GM19372 (cell line): Measurements from ENCODE around the gene MATK.
"Not testable (repeated sequence)": the region's sequence is repeated elsewhere in the genome, so short reads cannot be mapped to it uniquely, and the experiment has no call there.

Source experiments
- ATAC-seq: cut with Tn5 transposase; IDR thresholded peaks from one replicate; pipeline ENCODE4 v1.9.1; 2021; ENCODE audit warnings: mild to moderate bottlenecking, low read depth, moderate library complexity; ENCODE audit not compliant: unreplicated experiment

The MATK gene

GRCh38 chr19:3816566-3817218 is 30.5 kb upstream of the MATK start:
- no peak for ATAC-seq

DNA sequence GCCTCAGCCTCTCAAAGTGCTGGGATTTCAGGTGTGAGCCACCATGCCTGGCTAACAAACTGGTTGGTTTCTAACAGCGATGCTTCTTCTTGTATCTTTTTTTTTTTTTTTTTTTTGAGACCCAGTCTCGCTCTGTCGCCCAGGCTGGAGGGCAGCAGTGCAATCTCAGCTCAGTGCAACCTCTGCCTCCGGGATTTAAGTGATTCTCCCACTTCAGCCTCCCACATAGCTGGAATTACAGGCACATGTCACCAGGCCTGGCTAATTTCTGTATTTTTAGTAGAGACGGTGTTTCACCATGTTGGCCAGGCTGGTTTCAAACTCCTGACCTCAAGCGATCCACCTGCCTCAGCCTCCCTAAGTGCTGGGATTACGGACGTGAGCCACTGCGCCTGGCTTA is 30.0 kb upstream of the MATK start:
- ATAC-seq: not testable (repeated sequence)

- ATAC-seq: no peak
Measured at GRCh38 chr19:3814648-3815047, 28.5 kb upstream of the MATK start.

GRCh38 chr19:3813473-3814392 is 27.6 kb upstream of the MATK start:
- ATAC-seq: no peak

- no peak for ATAC-seq
Measured at GRCh38 chr19:3810708-3811355, 24.7 kb upstream of the MATK start.

GRCh38 chr19:3809881-3810707 is 23.9 kb upstream of the MATK start:
- no peak for ATAC-seq

DNA sequence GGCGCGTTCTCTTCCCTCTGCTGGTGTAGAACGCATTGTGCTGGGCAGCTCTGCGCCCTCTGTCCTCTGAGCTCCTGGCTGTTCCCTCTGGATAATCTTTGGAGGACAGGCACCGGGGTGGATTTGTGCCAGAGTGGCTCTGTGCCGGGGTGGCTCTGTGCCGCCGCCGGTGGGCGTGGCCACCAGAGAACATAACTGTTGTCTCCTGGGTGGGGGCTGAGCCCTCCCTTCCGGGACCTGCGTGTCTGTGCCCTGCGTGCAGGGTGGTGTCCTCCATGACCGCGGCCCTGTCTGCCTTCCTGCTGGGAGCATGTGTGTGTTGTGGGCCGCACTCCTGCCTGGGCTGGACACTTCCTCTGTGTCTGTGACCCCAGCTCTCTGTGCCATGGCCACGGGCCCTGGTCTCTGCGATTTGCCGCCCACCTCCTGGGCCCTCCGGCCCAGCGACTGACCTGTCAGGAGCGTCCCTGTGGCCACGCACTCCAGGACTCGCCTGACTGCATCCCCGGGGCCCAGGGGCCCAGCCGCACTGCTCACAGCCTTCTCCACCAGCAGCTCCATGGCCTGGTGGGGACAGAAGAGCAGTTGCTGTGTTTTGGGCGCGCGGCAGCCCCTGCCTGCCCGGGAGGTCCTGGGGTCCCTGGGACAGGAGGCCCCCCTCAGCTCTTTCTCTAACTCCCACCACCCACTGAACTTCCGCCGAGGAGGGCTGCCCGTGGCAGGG is 22.4 kb upstream of the MATK start:
- ATAC-seq: no peak

- no peak for ATAC-seq
Measured at GRCh38 chr19:3807574-3808354, 21.6 kb upstream of the MATK start.

DNA sequence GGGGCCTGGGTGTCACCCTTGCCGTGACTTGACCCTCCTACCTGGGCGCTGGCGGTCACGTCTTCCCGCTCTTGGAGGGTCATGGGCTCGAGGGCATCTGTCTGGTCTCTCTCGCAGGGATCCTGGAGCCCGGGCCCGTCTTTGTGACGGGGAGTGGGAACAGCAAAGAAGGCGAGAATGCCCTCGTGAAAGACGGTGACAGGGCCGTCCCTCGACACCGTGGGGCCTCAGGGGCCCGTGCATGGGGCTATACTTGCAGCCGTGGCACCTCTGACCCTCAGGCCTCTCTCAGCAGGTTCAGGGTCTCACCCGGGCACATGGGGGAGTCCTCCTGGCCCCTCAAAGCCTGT is 20.9 kb upstream of the MATK start:
- ATAC-seq: no peak

GRCh38 chr19:3805859-3806258 is 19.7 kb upstream of the MATK start:
- ATAC-seq: no peak

GRCh38 chr19:3804429-3804828 is 18.2 kb upstream of the MATK start:
- no peak for ATAC-seq

GRCh38 chr19:3803986-3804385 is 17.8 kb upstream of the MATK start:
- ATAC-seq: no peak

DNA sequence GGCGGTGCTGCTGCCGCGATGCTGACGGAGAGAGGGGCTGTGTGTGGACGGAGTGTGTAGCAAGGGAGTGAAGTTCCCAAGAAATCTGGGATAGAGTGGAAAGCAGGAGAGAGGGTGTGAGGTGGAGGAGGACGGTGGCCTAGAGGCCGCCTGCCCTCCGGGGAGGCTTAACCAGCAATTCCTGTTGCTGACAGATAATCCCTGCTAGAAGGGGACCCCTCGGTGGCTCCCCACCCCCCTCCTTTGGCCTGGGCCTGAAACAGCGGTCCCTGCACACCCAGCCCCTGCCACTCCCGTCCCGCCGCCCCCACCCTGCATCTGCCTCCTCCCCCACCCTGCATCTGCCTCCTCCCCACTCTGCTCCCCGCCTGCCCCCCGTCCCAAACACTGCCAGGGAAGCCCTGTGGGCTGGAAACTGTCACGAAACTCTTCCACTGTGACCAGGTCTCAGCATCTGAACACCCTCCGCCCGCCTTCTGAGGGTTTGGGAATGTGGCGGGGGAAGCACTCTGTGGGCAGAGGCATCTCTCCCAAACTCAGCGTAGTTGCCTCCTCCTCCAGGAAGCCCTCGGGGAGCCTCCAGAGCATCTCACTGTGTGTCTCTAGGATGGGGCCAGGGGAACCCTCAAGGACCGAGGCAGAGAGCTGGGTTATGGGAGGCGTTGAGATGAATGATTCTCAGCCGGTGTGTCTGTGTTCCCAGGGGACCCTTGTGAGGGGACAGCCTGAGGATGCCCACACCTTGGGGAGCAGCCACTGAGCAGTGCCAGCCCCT is 17.1 kb upstream of the MATK start:
- no peak for ATAC-seq

GRCh38 chr19:3801412-3802096 is 15.4 kb upstream of the MATK start:
- ATAC-seq: no peak

DNA sequence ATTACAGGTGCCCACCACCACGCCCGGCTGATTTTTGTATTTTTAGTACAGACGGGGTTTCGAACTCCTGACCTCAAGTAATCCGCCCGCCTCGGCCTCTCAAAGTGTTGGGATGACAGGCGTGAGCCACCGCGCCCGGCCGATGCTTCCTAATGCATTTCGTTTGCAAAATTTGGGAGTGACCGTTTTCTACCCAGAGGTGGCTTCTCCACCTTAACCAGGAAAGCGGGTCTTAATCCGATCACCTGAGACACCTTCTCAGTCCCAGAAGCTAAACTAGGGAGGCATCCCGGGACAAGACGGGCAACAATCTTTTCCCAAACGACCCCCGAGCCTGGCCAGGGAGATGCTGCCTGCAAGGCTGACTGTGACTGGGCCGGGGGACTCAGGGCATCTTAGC is 14.8 kb upstream of the MATK start:
- ATAC-seq: no peak

DNA sequence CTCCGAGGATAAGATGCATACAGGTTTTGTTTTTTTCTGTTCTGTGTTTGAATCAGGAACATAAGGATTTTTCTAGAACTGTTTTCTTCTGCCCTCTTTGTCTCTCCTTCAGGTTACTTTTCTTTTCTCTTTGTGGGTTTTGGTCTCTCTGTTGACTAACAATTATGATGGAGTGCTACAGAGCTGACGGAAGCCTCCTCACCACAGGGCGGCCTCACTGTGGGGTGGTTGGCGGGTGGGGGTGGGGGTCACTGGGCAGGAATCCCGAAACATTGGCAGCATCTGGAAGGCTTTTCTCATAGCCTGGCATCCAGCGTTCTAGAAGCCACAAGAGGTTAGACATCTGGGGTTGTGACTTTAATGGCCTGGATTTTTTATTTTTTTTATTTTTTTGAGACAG is 12.0 kb upstream of the MATK start:
- no peak for ATAC-seq

- no peak for ATAC-seq
Measured at GRCh38 chr19:3796358-3796757, 10.2 kb upstream of the MATK start.

DNA sequence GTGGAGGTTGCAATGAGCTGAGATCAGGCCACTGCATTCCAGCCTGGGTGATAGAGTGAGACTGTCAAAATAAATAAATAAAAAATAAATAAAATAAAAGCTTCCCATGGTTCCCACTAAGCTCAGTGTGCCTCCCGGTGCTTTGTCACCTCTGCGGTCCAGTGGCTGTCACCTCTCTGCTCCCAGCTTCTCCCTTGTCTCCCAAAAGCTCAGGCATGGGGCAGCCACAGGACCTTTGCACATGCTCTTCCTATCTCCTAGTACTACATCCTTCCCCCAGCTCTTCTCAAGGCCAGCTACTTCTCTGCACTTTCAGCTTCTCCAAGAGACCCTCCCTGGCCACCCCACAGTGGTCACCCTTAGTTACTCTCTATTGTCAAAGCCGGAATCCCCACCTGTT is 7.6 kb upstream of the MATK start:
- ATAC-seq: no peak
